Transverse colon (tissue), 3 donors: ENCODE measurements around the gene BICDL1.

ENCODE experiments used
- EP300 ChIP-seq: sonication (generic); formaldehyde crosslinking; IDR thresholded peaks from one replicate; pipeline ENCODE4 v1.6.1; 2017; ENCODE audit warnings: antibody characterized with exemption, low read depth
- POLR2A ChIP-seq: fragments of 450-650 bp; IDR thresholded peaks from one replicate; pipeline ENCODE4 v1.6.1; 2016; ENCODE audit warnings: antibody characterized with exemption, mild to moderate bottlenecking, moderate library complexity
- TF ChIP-seq, protein P1 (sequence below), 5 experiments: fragments of 200-600 bp in 3 of 5; fragments of 450-650 bp in 2 of 5; sonication (generic) in 3 of 5; IDR thresholded peaks; 1 replicate in 2 of 5; 2 replicates in 3 of 5; pipeline ENCODE4 v1.5.1; 2016 to 2017; ENCODE audit warnings: antibody characterized with exemption in 5 of 5, inconsistent platforms in 3 of 5, mild to moderate bottlenecking in 2 of 5, moderate library complexity in 1 of 5

DNA sequence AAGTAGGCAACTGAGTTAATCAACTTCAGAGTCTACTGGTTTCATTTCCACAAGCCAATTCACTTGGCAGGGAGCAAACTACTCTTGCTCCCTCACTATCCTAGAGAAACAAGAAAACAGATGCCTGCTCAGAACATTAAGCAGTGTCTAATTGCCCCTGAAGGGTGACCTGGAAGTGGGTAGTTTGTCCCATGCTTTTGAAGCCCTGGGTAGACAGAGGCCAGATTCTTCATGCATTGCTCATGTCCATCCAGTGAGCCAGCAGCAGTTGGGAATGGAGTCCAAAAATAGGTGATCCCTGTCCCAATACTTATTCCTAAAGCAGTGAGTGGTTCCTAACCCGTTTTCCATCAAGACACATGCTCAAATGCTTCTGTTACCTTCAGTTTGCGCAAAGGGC, 48.8 kb downstream of the BICDL1 start:
- TF ChIP-seq, protein P1, sequence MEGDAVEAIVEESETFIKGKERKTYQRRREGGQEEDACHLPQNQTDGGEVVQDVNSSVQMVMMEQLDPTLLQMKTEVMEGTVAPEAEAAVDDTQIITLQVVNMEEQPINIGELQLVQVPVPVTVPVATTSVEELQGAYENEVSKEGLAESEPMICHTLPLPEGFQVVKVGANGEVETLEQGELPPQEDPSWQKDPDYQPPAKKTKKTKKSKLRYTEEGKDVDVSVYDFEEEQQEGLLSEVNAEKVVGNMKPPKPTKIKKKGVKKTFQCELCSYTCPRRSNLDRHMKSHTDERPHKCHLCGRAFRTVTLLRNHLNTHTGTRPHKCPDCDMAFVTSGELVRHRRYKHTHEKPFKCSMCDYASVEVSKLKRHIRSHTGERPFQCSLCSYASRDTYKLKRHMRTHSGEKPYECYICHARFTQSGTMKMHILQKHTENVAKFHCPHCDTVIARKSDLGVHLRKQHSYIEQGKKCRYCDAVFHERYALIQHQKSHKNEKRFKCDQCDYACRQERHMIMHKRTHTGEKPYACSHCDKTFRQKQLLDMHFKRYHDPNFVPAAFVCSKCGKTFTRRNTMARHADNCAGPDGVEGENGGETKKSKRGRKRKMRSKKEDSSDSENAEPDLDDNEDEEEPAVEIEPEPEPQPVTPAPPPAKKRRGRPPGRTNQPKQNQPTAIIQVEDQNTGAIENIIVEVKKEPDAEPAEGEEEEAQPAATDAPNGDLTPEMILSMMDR (IDR thresholded peaks at IDR 0.05): no peak
- no peak for TF ChIP-seq EP300
- no peak for TF ChIP-seq POLR2A
